Endothelial cell of umbilical vein (primary cell): ENCODE measurements around the gene SMIM24. TPM values are rescaled to one million over a fixed set of nuclear protein-coding genes. Genes with fewer than 3 reads are reported as not detected.

Experiments used
- BruUV-seq: library from RNA; stranded (reverse); fragments of 400-500 nt; replicated peaks from 2 replicates; lab custom pipeline; 2021; lab: Mats Ljungman, UMichigan
- CTCF ChIA-PET: fragments of 300-600, 350-600 bp; sonication (Branson Sonifier 250); formaldehyde crosslinking; loops from one replicate; lab custom pipeline; 2021; ENCODE audit warnings: antibody characterized with exemption, inconsistent platforms; lab: Charles Lee
- POLR2A ChIA-PET: fragments of 300-600, 350-600 bp; sonication (Branson Sonifier 250); formaldehyde crosslinking; loops from one replicate; lab custom pipeline; 2021; ENCODE audit warnings: antibody characterized with exemption, inconsistent platforms; lab: Charles Lee
- DNase-seq: peaks from one replicate; pipeline ENCODE4 v3.0.0-alpha.2; 2011; ENCODE audit warnings: low read depth, low spot score
- FAIRE-seq: peaks from 2 replicates; lab custom pipeline; 2011; peaks lifted over from hg19 to GRCh38; lab: Jason Lieb, UNC
- H2AFZ ChIP-seq: 2 replicates; pipeline ENCODE4 v1.6.0; 2012; ENCODE audit warnings: low read depth, low read length, control low read depth, inconsistent platforms
- H3K27ac ChIP-seq: 2 replicates; pipeline ENCODE4 v1.5.1; 2011; ENCODE audit warnings: low read depth, mild to moderate bottlenecking, control low read depth, low read length, moderate library complexity; ENCODE audit not compliant: insufficient read depth
- H3K27me3 ChIP-seq, 2 experiments: 2 replicates each; pipeline versions ENCODE4 v1.6.0 to v1.6.1; 2011; ENCODE audit warnings: low read length in 2 of 2, mixed read lengths in 1 of 2; ENCODE audit not compliant: control insufficient read depth in 2 of 2, insufficient read depth in 2 of 2
- H3K36me3 ChIP-seq, 2 experiments: 2 replicates in 1 of 2; 3 replicates in 1 of 2; pipeline ENCODE4 v1.5.1; 2011; ENCODE audit warnings: low read length in 2 of 2, mild to moderate bottlenecking in 1 of 2, moderate library complexity in 1 of 2; ENCODE audit not compliant: control insufficient read depth in 2 of 2, insufficient read depth in 2 of 2; ENCODE audit errors: extremely low read depth in 1 of 2
- H3K4me1 ChIP-seq: 3 replicates; pipeline ENCODE4 v1.5.1; 2011; ENCODE audit warnings: mild to moderate bottlenecking, low read length; ENCODE audit not compliant: control insufficient read depth, insufficient read depth; ENCODE audit errors: extremely low read depth
- H3K4me2 ChIP-seq: 2 replicates; pipeline ENCODE4 v1.6.1; 2011; ENCODE audit warnings: low read length, control low read depth, mixed read lengths; ENCODE audit not compliant: insufficient read depth
- H3K4me3 ChIP-seq, 3 experiments: fragments of 200-600 bp in 1 of 3; sonication (generic), shearing (Covaris generic) in 1 of 3; replicated peaks in 1 of 3; 2 replicates each; pipeline ENCODE4 v1.5.1; 2011 to 2016; ENCODE audit warnings: control low read depth in 3 of 3, low read length in 3 of 3, mild to moderate bottlenecking in 2 of 3, inconsistent platforms in 1 of 3, low read depth in 1 of 3, moderate library complexity in 1 of 3; ENCODE audit not compliant: insufficient read depth in 1 of 3
- H3K79me2 ChIP-seq: 2 replicates; pipeline ENCODE4 v1.6.0; 2012; ENCODE audit warnings: low read length, inconsistent platforms; ENCODE audit not compliant: control insufficient read depth, insufficient read depth
- H3K9ac ChIP-seq: replicated peaks from 2 replicates; pipeline ENCODE3; 2011; ENCODE audit warnings: low read length, control low read depth; ENCODE audit not compliant: insufficient read depth; ENCODE audit errors: extremely low read depth
- H3K9me1 ChIP-seq: replicated peaks from 3 replicates; pipeline ENCODE4 v1.6.0; 2011; ENCODE audit warnings: mild to moderate bottlenecking, low read length; ENCODE audit not compliant: control insufficient read depth, insufficient read depth; ENCODE audit errors: extremely low read depth
- H3K9me3 ChIP-seq: replicated peaks from 2 replicates; pipeline ENCODE4 v1.5.1; 2012; ENCODE audit warnings: low read length, inconsistent platforms; ENCODE audit not compliant: control insufficient read depth, insufficient read depth
- H4K20me1 ChIP-seq: replicated peaks from 2 replicates; pipeline ENCODE3; 2011; ENCODE audit warnings: mild to moderate bottlenecking, low read length; ENCODE audit not compliant: control insufficient read depth, insufficient read depth; ENCODE audit errors: extremely low read depth
- CTCF ChIP-seq, 2 donors: IDR thresholded peaks; 1 replicate in 1 of 2; 2 replicates in 1 of 2; pipeline ENCODE4 v1.5.1; 2011; ENCODE audit warnings: low read length in 2 of 2, mild to moderate bottlenecking in 2 of 2, moderate library complexity in 2 of 2, control low read depth in 1 of 2, inconsistent platforms in 1 of 2, low read depth in 1 of 2; ENCODE audit not compliant: insufficient read depth in 1 of 2; ENCODE audit errors: extremely low read depth in 1 of 2
- FOS ChIP-seq: IDR thresholded peaks from 2 replicates; pipeline ENCODE4 v1.6.1; 2011; ENCODE audit warnings: mild to moderate bottlenecking, low read length, moderate library complexity, borderline replicate concordance; ENCODE audit not compliant: insufficient read depth
- MAX ChIP-seq: IDR thresholded peaks from 2 replicates; pipeline ENCODE4 v1.6.1; 2011; ENCODE audit not compliant: insufficient read depth, insufficient read length
- MYC ChIP-seq: IDR thresholded peaks from one replicate; pipeline ENCODE4 v1.6.1; 2011; ENCODE audit warnings: mild to moderate bottlenecking, low read depth, low read length
- POLR2A ChIP-seq: IDR thresholded peaks from 2 replicates; pipeline ENCODE4 v1.6.1; 2012; ENCODE audit warnings: low read depth, mild to moderate bottlenecking, control low read depth, low read length
- POLR2AphosphoS5 ChIP-seq: IDR thresholded peaks from 2 replicates; pipeline ENCODE4 v1.6.1; 2012; ENCODE audit warnings: low read depth, mild to moderate bottlenecking, control low read depth, low read length, moderate library complexity; ENCODE audit not compliant: insufficient read depth
- dilution Hi-C: fragments of 300-500 bp; cut with MboI; formaldehyde crosslinking; loops from one replicate; pipeline ENCODE4 v1.15.0; 2019; ENCODE audit warnings: low sequenced_read_pairs; ENCODE audit not compliant: extremely low pct_ligation_motif_present
- intact Hi-C: fragments of 100-400 bp; cut with micrococcal nuclease; formaldehyde crosslinking; loops from one replicate; pipeline ENCODE4 v1.10.0; 2022
- polyA plus RNA-seq, 4 experiments: library from polyadenylated mRNA; depleted of rRNA in 3 of 4; stranded (reverse) in 3 of 4; unstranded in 1 of 4; fragments of >200 nt; gene quantifications; 2 replicates each; pipeline versions ENCODE4 v1.2.1 to v1.2.3, GENCODE V29; 2011 to 2012; ENCODE audit warnings: missing spikeins in 1 of 4
- total RNA-seq: library from RNA; stranded (reverse); gene quantifications from 2 replicates; pipeline ENCODE4 v1.2.3, GENCODE V29; 2021

SMIM24 gene
- total and polyA plus RNA-seq, 2 donors (not counting 3 experiments of a cell fraction or from before 2014, with no cell fraction given), result not detected

GRCh38 chr19:3497757-3498520 lies 17.6 kb upstream of the SMIM24 start:
- intact Hi-C loops, result no loop called here
- ChIA-PET POLR2A (no interaction called here), CTCF (interaction anchor here (1.3 kb wide), 1 partner anchor 13 kb away, joined by 5 read pairs; no protein-coding TSS in a partner anchor)
- H3K9me1 ChIP-seq, result no peaks in the 10 kb centered on the region
- H3K4me2 ChIP-seq, result no peak overlapping the region
- H4K20me1 ChIP-seq, result no peaks in the 10 kb centered on the region
- no peak for FAIRE-seq
- no peak overlapping the region for H3K27ac ChIP-seq
- dilution Hi-C loops, result no loop called here
- H3K9me3 ChIP-seq, result no peaks in the 10 kb centered on the region
- DNase-seq, result no peak
- no peak overlapping the region for H2AFZ ChIP-seq
- no peaks in the 10 kb centered on the region for H3K27me3 ChIP-seq
- H3K36me3 ChIP-seq, result peaks cover 0 to 13% of the 10 kb centered on the region in 2 experiments
- H3K79me2 ChIP-seq, result peaks cover 28% of the 10 kb centered on the region
- H3K4me1 ChIP-seq, result peaks cover 5% of the 10 kb centered on the region
- H3K9ac ChIP-seq, result no peak overlapping the region
- H3K4me3 ChIP-seq, result no peak overlapping the region
- no TSS peak for BruUV-seq
- TF ChIP-seq MAX, result no peak
- TF ChIP-seq POLR2AphosphoS5, result no peak
- no peak for TF ChIP-seq CTCF (IDR thresholded peaks at IDR 0.05; ENCODE audit: extremely low read depth in 1 of 2, insufficient read depth in 1 of 2, low read depth in 1 of 2, low read length in 2 of 2)
- no peak for TF ChIP-seq POLR2A
- TF ChIP-seq MYC, result no peak
- no peak for TF ChIP-seq FOS
